Esophagus muscularis mucosa (tissue), 4 donors: ENCODE measurements around the gene YTHDC1.

ENCODE experiments used
- CTCF ChIP-seq, 3 experiments: fragments of 200-600 bp in 2 of 3; fragments of 450-650 bp in 1 of 3; sonication (generic) in 2 of 3; IDR thresholded peaks; one replicate each; pipeline ENCODE4 v1.5.1; 2017 to 2019; ENCODE audit warnings: antibody characterized with exemption in 3 of 3, mild to moderate bottlenecking in 2 of 3, moderate library complexity in 1 of 3
- EP300 ChIP-seq: sonication (generic); formaldehyde crosslinking; IDR thresholded peaks from one replicate; pipeline ENCODE4 v1.6.1; 2017; ENCODE audit warnings: antibody characterized with exemption
- POLR2A ChIP-seq: fragments of 450-650 bp; IDR thresholded peaks from one replicate; pipeline ENCODE4 v1.6.1; 2017; ENCODE audit warnings: antibody characterized with exemption, moderate library complexity, mild to moderate bottlenecking, low read depth
- POLR2AphosphoS5 ChIP-seq, 2 donors: sonication (generic); formaldehyde crosslinking; IDR thresholded peaks; one replicate each; pipeline ENCODE4 v1.6.1; 2017; ENCODE audit warnings: antibody characterized with exemption in 2 of 2

GRCh38 chr4:68344785-68345184 lies 5.1 kb downstream of the YTHDC1 start:
- TF ChIP-seq CTCF (IDR thresholded peaks at IDR 0.05) (no peak), POLR2A (no peak), EP300 (no peak), POLR2AphosphoS5 (IDR thresholded peaks at IDR 0.05) (no peak)
